ENCODE data around the gene AQP2. TPM values are rescaled to one million over a fixed set of nuclear protein-coding genes. Genes with fewer than 3 reads are reported as not detected.
A peak's percentile ranks its signal among the peaks of the same experiment; 100 is the strongest.

AQP2 gene
- total RNA-seq, 1 donor from 2014 or later: not detected

GRCh38 chr12:49955899-49956662 lies 5.5 kb downstream of the AQP2 start:
- DNase-seq (ENCODE audit: low read depth in 2 of 2): no peak

- DNase-seq (ENCODE audit: low read depth in 2 of 2): no peak
Observed at GRCh38 chr12:49956663-49957569, 6.4 kb downstream of the AQP2 start.

GRCh38 chr12:49957570-49957967 lies 7.0 kb downstream of the AQP2 start:
- DNase-seq (ENCODE audit: low read depth in 2 of 2): no peak

- DNase-seq (ENCODE audit: low read depth in 2 of 2): peak in 1 of 2 donors; percentile 58
Observed at GRCh38 chr12:49959685-49960473, 9.3 kb downstream of the AQP2 start.

GRCh38 chr12:49960474-49961110 lies 10.1 kb downstream of the AQP2 start:
- DNase-seq (ENCODE audit: low read depth in 2 of 2): no peak

- no peak for DNase-seq (ENCODE audit: low read depth in 2 of 2)
Observed at GRCh38 chr12:49961111-49961922, 10.8 kb downstream of the AQP2 start, which contains the start of gene AQP5. Gene AQP5 (plus strand): TSS chr12:49961872. CDS start chr12:49962018, 146 bp downstream.

- no peak for DNase-seq (ENCODE audit: low read depth in 2 of 2)
Observed at GRCh38 chr12:49961993-49962764, 11.6 kb downstream of the AQP2 start.

- peak in 1 of 2 donors; percentile 31 for DNase-seq (ENCODE audit: low read depth in 2 of 2)
Observed at GRCh38 chr12:49962861-49963765, 12.6 kb downstream of the AQP2 start.

GRCh38 chr12:49963976-49964815 lies 13.7 kb downstream of the AQP2 start:
- DNase-seq (ENCODE audit: low read depth in 2 of 2): no peak

GRCh38 chr12:49964849-49965624 lies 14.5 kb downstream of the AQP2 start:
- no peak for DNase-seq (ENCODE audit: low read depth in 2 of 2)

- no peak for DNase-seq (ENCODE audit: low read depth in 2 of 2)
Observed at GRCh38 chr12:49965836-49966235, 15.3 kb downstream of the AQP2 start.

- DNase-seq (ENCODE audit: low read depth in 2 of 2): no peak
Observed at GRCh38 chr12:49966511-49967041, 16.0 kb downstream of the AQP2 start.

- DNase-seq (ENCODE audit: low read depth in 2 of 2): peak; percentile 90 to 91
Observed at GRCh38 chr12:49967042-49967776, 16.7 kb downstream of the AQP2 start.

GRCh38 chr12:49967777-49968250 lies 17.3 kb downstream of the AQP2 start:
- DNase-seq (ENCODE audit: low read depth in 2 of 2): no peak

GRCh38 chr12:49968471-49968870 lies 17.9 kb downstream of the AQP2 start:
- no peak for DNase-seq (ENCODE audit: low read depth in 2 of 2)

GRCh38 chr12:49969027-49969426 lies 18.5 kb downstream of the AQP2 start:
- no peak for DNase-seq (ENCODE audit: low read depth in 2 of 2)

Data from lung microvascular endothelial cell (primary cell).